HepG2 (cell line): ENCODE measurements around the gene APRT. TPM values are rescaled to one million over a fixed set of nuclear protein-coding genes. Genes with fewer than 3 reads are reported as not detected.

ENCODE experiments used
- ATAC-seq: fragments of 200-7000 bp; cut with Tn5 transposase; 3 replicates; pipeline ENCODE4 v1.9.1; 2020; ENCODE audit warnings: mild to moderate bottlenecking, moderate library complexity
- BruUV-seq: library from RNA; stranded (reverse); fragments of 400-500 nt; replicated peaks from 2 replicates; lab custom pipeline; 2021; lab: Mats Ljungman, UMichigan
- CTCF ChIA-PET: fragments of 300-600 bp; formaldehyde crosslinking; extraction: SDS; loops from one replicate; lab custom pipeline; 2021; ENCODE audit warnings: low total read pairs, inconsistent platforms, low intra/inter-chr PET ratio; lab: Yijun Ruan, JAX
- POLR2A ChIA-PET: fragments of 350-600 bp; sonication (Branson Sonifier 250); formaldehyde crosslinking; loops from one replicate; lab custom pipeline; 2020; ENCODE audit warnings: antibody characterized with exemption, inconsistent platforms; lab: Yijun Ruan, JAX
- DNase-seq: peaks from one replicate; pipeline ENCODE4 v3.0.0-alpha.2; 2015; ENCODE audit warnings: low spot score
- FAIRE-seq: peaks from 3 replicates; lab custom pipeline; 2011; peaks lifted over from hg19 to GRCh38; lab: Jason Lieb, UNC
- H2AFZ ChIP-seq: one replicate; pipeline ENCODE4 v1.6.1; 2011; ENCODE audit warnings: low read length, inconsistent platforms
- H3K27ac ChIP-seq: fragments of 300-600 bp; 3 replicates; pipeline ENCODE4 v1.8.0; 2011; ENCODE audit warnings: mixed run types, mild to moderate bottlenecking, mixed read lengths, low read length, inconsistent platforms; ENCODE audit not compliant: insufficient read depth; ENCODE audit errors: extremely low read length
- H3K27me3 ChIP-seq, 2 experiments: fragments of 200-600 bp in 1 of 2; 2 replicates in 1 of 2; 3 replicates in 1 of 2; pipeline versions ENCODE4 v1.6.0 to v1.8.0; 2011; ENCODE audit warnings: low read length in 2 of 2, mild to moderate bottlenecking in 2 of 2, moderate library complexity in 2 of 2, inconsistent platforms in 1 of 2; ENCODE audit not compliant: insufficient read depth in 2 of 2, control insufficient read depth in 1 of 2
- H3K36me3 ChIP-seq, 2 experiments: fragments of 200-600 bp in 1 of 2; replicated peaks in 1 of 2; 2 replicates in 1 of 2; 3 replicates in 1 of 2; pipeline versions ENCODE4 v1.5.1 to v1.8.0; 2011; ENCODE audit warnings: low read length in 2 of 2, inconsistent platforms in 1 of 2; ENCODE audit not compliant: insufficient read depth in 2 of 2, control insufficient read depth in 1 of 2
- H3K4me1 ChIP-seq: 2 replicates; pipeline ENCODE4 v1.5.1; 2012; ENCODE audit warnings: low read length, inconsistent platforms; ENCODE audit not compliant: insufficient read depth
- H3K4me2 ChIP-seq: 2 replicates; pipeline ENCODE4 v1.6.0; 2011; ENCODE audit warnings: low read depth, low read length, inconsistent platforms
- H3K4me3 ChIP-seq, 3 experiments: fragments of 200-600 bp in 1 of 3; sonication (generic), shearing (Covaris generic) in 1 of 3; replicated peaks in 1 of 3; 2 replicates each; pipeline ENCODE4 v1.5.1; 2011 to 2016; ENCODE audit warnings: low read length in 3 of 3, inconsistent platforms in 2 of 3, low read depth in 2 of 3, mild to moderate bottlenecking in 2 of 3, control low read depth in 1 of 3, mixed read lengths in 1 of 3; ENCODE audit not compliant: insufficient read depth in 1 of 3
- H3K79me2 ChIP-seq: one replicate; pipeline ENCODE4 v1.6.1; 2011; ENCODE audit warnings: low read length, inconsistent platforms; ENCODE audit not compliant: insufficient read depth
- H3K9ac ChIP-seq: 2 replicates; pipeline ENCODE4 v1.6.0; 2011; ENCODE audit warnings: mild to moderate bottlenecking, low read depth, low read length, inconsistent platforms; ENCODE audit not compliant: insufficient read depth
- H3K9me3 ChIP-seq: 2 replicates; pipeline ENCODE4 v1.5.1; 2012; ENCODE audit warnings: mild to moderate bottlenecking, low read length
- H4K20me1 ChIP-seq: 2 replicates; pipeline ENCODE4 v1.6.0; 2011; ENCODE audit warnings: inconsistent platforms, mild to moderate bottlenecking, low read length, moderate library complexity; ENCODE audit not compliant: insufficient read depth
- GATA4 ChIP-seq: sonication (generic); IDR thresholded peaks from 2 replicates; pipeline ENCODE4 v1.6.1; 2016; ENCODE audit warnings: antibody characterized with exemption, low read depth, borderline replicate concordance
- GTF2F1 ChIP-seq: fragments of 150-350 bp; IDR thresholded peaks from 2 replicates; pipeline ENCODE4 v1.6.1; 2014; ENCODE audit warnings: low read length
- HMGA1 ChIP-seq: sonication (generic); formaldehyde crosslinking; conservative IDR thresholded peaks from 2 replicates; pipeline ENCODE4 v1.4.0; 2020; ENCODE audit warnings: missing genetic modification reagents
- HNRNPL ChIP-seq: fragments of 200-400 bp; formaldehyde crosslinking; IDR thresholded peaks from 2 replicates; pipeline ENCODE4 v1.6.1; 2017; ENCODE audit warnings: mild to moderate bottlenecking, low read depth, low read length
- PRDM15 ChIP-seq: sonication (generic); formaldehyde crosslinking; IDR thresholded peaks from 2 replicates; pipeline ENCODE4 v1.4.0; 2020; ENCODE audit warnings: missing genetic modification reagents
- TRIM22 ChIP-seq: fragments of 450-650 bp; IDR thresholded peaks from 2 replicates; pipeline ENCODE4 v1.6.1; 2017
- ZFP91 ChIP-seq: sonication (generic); formaldehyde crosslinking; IDR thresholded peaks from 2 replicates; pipeline ENCODE4 v1.9.0; 2022; ENCODE audit warnings: missing genetic modification reagents, mild to moderate bottlenecking, borderline replicate concordance
- ZNF382 ChIP-seq: sonication (generic); formaldehyde crosslinking; IDR thresholded peaks from 2 replicates; pipeline ENCODE4 v1.5.0; 2020; ENCODE audit warnings: missing genetic modification reagents, mild to moderate bottlenecking, borderline replicate concordance
- WGBS: methylation state at CpG from one replicate; pipeline ENCODE4 v1.1.6; 2017; ENCODE audit warnings: low lambda C conversion rate; 5-methylcytosine and 5-hydroxymethylcytosine counted together
- in situ Hi-C: cut with HindIII; loops from 2 replicates; pipeline ENCODE4 v1.10.0; 2017; ENCODE audit warnings: low pct_unique_long_range_greater_than_20kb; ENCODE audit not compliant: extremely low pct_ligation_motif_present
- intact Hi-C: fragments of 100-400 bp; cut with micrococcal nuclease; formaldehyde crosslinking; loops from one replicate; pipeline ENCODE4 v1.10.0; 2022; ENCODE audit not compliant: unreplicated experiment
- polyA plus RNA-seq, 8 experiments: library from polyadenylated mRNA; depleted of rRNA in 3 of 8; stranded (reverse) in 7 of 8; unstranded in 1 of 8; fragments of >200 nt; fragmentation: Illumina TruSeq in 4 of 8; extraction: Trizol in 4 of 8; gene quantifications; 2 replicates each; pipeline versions ENCODE4 v1.2.1 to v1.2.3, GENCODE V29; 2011 to 2016; ENCODE audit warnings: low read depth in 4 of 8, missing spikeins in 1 of 8, mixed read lengths in 1 of 8; ENCODE audit not compliant: insufficient read depth in 1 of 8
- total RNA-seq, 5 experiments: library from RNA; depleted of rRNA; stranded (reverse); fragments of >200 nt; fragmentation: Illumina TruSeq; extraction: Trizol; gene quantifications; 2 replicates each; pipeline ENCODE4 v1.2.3, GENCODE V29; 2016; ENCODE audit warnings: low read depth in 1 of 5

Gene APRT
- total and polyA plus RNA-seq, 2 of the 13 experiments (the other 11 are each of a cell fraction or from before 2014, with no cell fraction given), result 155 to 242 TPM

GRCh38 chr16:88826070-88826840 lies 14.5 kb upstream of the APRT start:
- DNase-seq (no peak), FAIRE-seq (no peak), ATAC-seq (no peak)
- no peak for TF ChIP-seq ZNF382 (CRISPR knock-in tag)
- no peaks in the 10 kb centered on the region for H3K79me2 ChIP-seq
- H4K20me1 ChIP-seq, result no peaks in the 10 kb centered on the region
- H3K27me3 ChIP-seq, result no peaks in the 10 kb centered on the region
- H3K27ac ChIP-seq, result no peak overlapping the region
- no TSS peak for BruUV-seq
- in situ Hi-C loops, result no loop called here
- peaks cover 2% of the 10 kb centered on the region; the same call in 1 of the 2 replicates for H3K4me1 ChIP-seq
- intact Hi-C loops, result no loop called here
- no peaks in the 10 kb centered on the region for H3K36me3 ChIP-seq
- CTCF ChIA-PET, result no interaction called here
- no peak overlapping the region for H3K9ac ChIP-seq
- no peak overlapping the region for H3K4me2 ChIP-seq
- 96% methylated on average over 22 of the region's 26 CpGs for WGBS
- no peak overlapping the region for H3K4me3 ChIP-seq
- POLR2A ChIA-PET, result no interaction called here
- H3K9me3 ChIP-seq, result no peaks in the 10 kb centered on the region
- H2AFZ ChIP-seq, result no peak overlapping the region

- ATAC-seq (no peak), FAIRE-seq (no peak), DNase-seq (no peak)
- no peaks in the 10 kb centered on the region for H3K36me3 ChIP-seq
- H4K20me1 ChIP-seq, result no peaks in the 10 kb centered on the region
- no peak overlapping the region for H2AFZ ChIP-seq
- ChIA-PET POLR2A (no interaction called here), CTCF (no interaction called here)
- H3K27me3 ChIP-seq, result no peaks in the 10 kb centered on the region
- in situ Hi-C loops (no loop called here), intact Hi-C loops (no loop called here)
- H3K27ac ChIP-seq, result no peak overlapping the region
- H3K79me2 ChIP-seq, result no peaks in the 10 kb centered on the region
- no peak overlapping the region for H3K4me2 ChIP-seq
- TF ChIP-seq ZFP91 (CRISPR knock-in tag) (no peak), HMGA1 (no peak), PRDM15 (CRISPR knock-in tag) (no peak), HNRNPL (no peak), GTF2F1 (no peak), TRIM22 (no peak), GATA4 (no peak)
- H3K9me3 ChIP-seq, result no peaks in the 10 kb centered on the region
- WGBS, result 92% methylated on average over 2 of the region's 12 CpGs
- H3K4me3 ChIP-seq, result no peak overlapping the region
- no peak overlapping the region for H3K9ac ChIP-seq
- no TSS peak for BruUV-seq
- peaks cover 7% of the 10 kb centered on the region; the same call in 1 of the 2 replicates for H3K4me1 ChIP-seq
Measured at GRCh38 chr16:88825146-88825545, 13.4 kb upstream of the APRT start.
